GM12872 (cell line): ENCODE data around the gene COMMD7.

Experiments
- CTCF ChIP-seq: IDR thresholded peaks from 3 replicates; pipeline ENCODE4 v1.5.1; 2011; ENCODE audit warnings: low read depth, mild to moderate bottlenecking, low read length, moderate library complexity; ENCODE audit not compliant: insufficient read depth

The COMMD7 gene

GRCh38 chr20:32661820-32662528, 81.3 kb downstream of the COMMD7 start:
- TF ChIP-seq CTCF, result 0 out of 3 replicates have a peak, but pooled peaks have one; percentile 6

- no peak for TF ChIP-seq CTCF
Measured at GRCh38 chr20:32660661-32661060, 82.6 kb downstream of the COMMD7 start.

GRCh38 chr20:32656827-32657226, 86.4 kb downstream of the COMMD7 start:
- TF ChIP-seq CTCF, result no peak

GRCh38 chr20:32655903-32656512, 87.3 kb downstream of the COMMD7 start:
- no peak for TF ChIP-seq CTCF

- TF ChIP-seq CTCF, result peak; percentile 89
Measured at GRCh38 chr20:32652739-32653526, 90.3 kb downstream of the COMMD7 start.
